Superior temporal gyrus (tissue), 1 donor: ENCODE results near the gene ATF2.

Experiments used
- DNase-seq: peaks from one replicate; pipeline ENCODE4 v3.0.0-alpha.2; 2016; ENCODE audit errors: extremely low spot score

The ATF2 gene

GRCh38 chr2:175026385-175026784, 141.6 kb downstream of the ATF2 start:
- no peak for DNase-seq

- no peak for DNase-seq
Measured at GRCh38 chr2:175025946-175026345, 142.1 kb downstream of the ATF2 start.

- DNase-seq = no peak
Measured at GRCh38 chr2:175025233-175025632, 142.8 kb downstream of the ATF2 start.

GRCh38 chr2:175022923-175023322, 145.1 kb downstream of the ATF2 start:
- DNase-seq = no peak
